WTC11 (cell line): ENCODE measurements around the gene NSMF. TPM values are rescaled to one million over a fixed set of nuclear protein-coding genes. Genes with fewer than 3 reads are reported as not detected.
A peak's percentile ranks its signal among the peaks of the same experiment; 100 is the strongest.

ENCODE experiments used
- ATAC-seq: fragments of 200-7000 bp; cut with Tn5 transposase; 2 replicates; pipeline ENCODE4 v1.10.0; 2021; ENCODE audit warnings: mild to moderate bottlenecking, moderate library complexity
- CTCF ChIA-PET: fragments of 300-600 bp; sonication (Branson Sonifier 250); formaldehyde crosslinking; loops from one replicate; lab custom pipeline; 2021; ENCODE audit warnings: antibody characterized with exemption; lab: Charles Lee
- POLR2A ChIA-PET: fragments of 350-600 bp; sonication (Branson Sonifier 250); formaldehyde crosslinking; loops from one replicate; lab custom pipeline; 2021; ENCODE audit warnings: antibody characterized with exemption; lab: Charles Lee
- DNase-seq: peaks from one replicate; pipeline ENCODE4 v3.0.0; 2021; ENCODE audit warnings: low spot score
- H3K27ac Mint-ChIP-seq: 2 replicates; pipeline ENCODE4 v1.8.0; 2021; ENCODE audit warnings: mixed read lengths
- H3K27me3 Mint-ChIP-seq: 2 replicates; pipeline ENCODE4 v1.8.0; 2021; ENCODE audit warnings: low read depth, mild to moderate bottlenecking, moderate library complexity, mixed read lengths
- H3K36me3 Mint-ChIP-seq: 2 replicates; pipeline ENCODE4 v1.8.0; 2021; ENCODE audit warnings: mixed read lengths
- H3K4me1 Mint-ChIP-seq: 2 replicates; pipeline ENCODE4 v1.8.0; 2022; ENCODE audit warnings: mixed read lengths
- H3K4me3 Mint-ChIP-seq: 2 replicates; pipeline ENCODE4 v1.8.0; 2021; ENCODE audit warnings: mild to moderate bottlenecking, moderate library complexity, mixed read lengths
- H3K9me3 Mint-ChIP-seq: 2 replicates; pipeline ENCODE4 v1.8.0; 2021; ENCODE audit warnings: mixed read lengths
- FOXJ3 ChIP-seq: sonication (generic); formaldehyde crosslinking; IDR thresholded peaks from 2 replicates; pipeline ENCODE4 v1.9.0; 2021; ENCODE audit warnings: missing genetic modification reagents, mild to moderate bottlenecking, borderline replicate concordance
- FOXP1 ChIP-seq: sonication (generic); formaldehyde crosslinking; IDR thresholded peaks from 2 replicates; pipeline ENCODE4 v1.8.0; 2022; ENCODE audit warnings: missing genetic modification reagents, mild to moderate bottlenecking, moderate library complexity, borderline replicate concordance
- GABPB1 ChIP-seq: sonication (generic); formaldehyde crosslinking; IDR thresholded peaks from 2 replicates; pipeline ENCODE4 v1.8.1; 2023; ENCODE audit warnings: mild to moderate bottlenecking, missing genetic modification reagents
- NFYB ChIP-seq: sonication (generic); formaldehyde crosslinking; conservative IDR thresholded peaks from 2 replicates; pipeline ENCODE4 v1.8.0; 2022; ENCODE audit warnings: low read depth, missing genetic modification reagents
- SMAD4 ChIP-seq: sonication (generic); formaldehyde crosslinking; IDR thresholded peaks from 2 replicates; pipeline ENCODE4 v1.8.0; 2022; ENCODE audit warnings: mild to moderate bottlenecking, missing genetic modification reagents
- TEAD4 ChIP-seq: sonication (generic); formaldehyde crosslinking; IDR thresholded peaks from 2 replicates; pipeline ENCODE4 v1.8.0; 2022; ENCODE audit warnings: mild to moderate bottlenecking, missing genetic modification reagents
- ZNF423 ChIP-seq: fragments of 250-450 bp; sonication (Bioruptor Pico); IDR thresholded peaks from 2 replicates; pipeline ENCODE4 v2.1.2; 2022; ENCODE audit warnings: mild to moderate bottlenecking, moderate library complexity
- total RNA-seq: library from RNA; stranded (reverse); gene quantifications from 3 replicates; pipeline ENCODE4 v1.2.3, GENCODE V29; 2021
- TF ChIP-seq, protein P1 (sequence below): fragments of 200-600 bp; IDR thresholded peaks from 2 replicates; pipeline ENCODE4 v1.8.0; 2022; ENCODE audit warnings: antibody characterized with exemption
- TF ChIP-seq, protein P2 (sequence below): fragments of 250-450 bp; sonication (Bioruptor Pico); IDR thresholded peaks from 2 replicates; pipeline ENCODE4 v1.8.0; 2021; ENCODE audit warnings: mild to moderate bottlenecking
- TF ChIP-seq, protein P3 (sequence below): sonication (generic); formaldehyde crosslinking; IDR thresholded peaks from 2 replicates; pipeline ENCODE4 v1.8.1; 2022; ENCODE audit warnings: missing genetic modification reagents, borderline replicate concordance
- TF ChIP-seq, protein P4 (sequence below): sonication (generic); formaldehyde crosslinking; IDR thresholded peaks from 2 replicates; pipeline ENCODE4 v1.8.0; 2023; ENCODE audit warnings: missing genetic modification reagents, mild to moderate bottlenecking, borderline replicate concordance
- TF ChIP-seq, protein P5 (sequence below): sonication (generic); formaldehyde crosslinking; IDR thresholded peaks from 2 replicates; pipeline ENCODE4 v1.8.1; 2022; ENCODE audit warnings: mild to moderate bottlenecking, missing genetic modification reagents, moderate library complexity, borderline replicate concordance
- TF ChIP-seq, protein P6 (sequence below): sonication (generic); formaldehyde crosslinking; IDR thresholded peaks from 2 replicates; pipeline ENCODE4 v1.8.1; 2022; ENCODE audit warnings: mild to moderate bottlenecking, moderate library complexity, missing genetic modification reagents

The NSMF gene
- total RNA-seq, 1 experiment from 2014 or later = 61.9 TPM

DNA sequence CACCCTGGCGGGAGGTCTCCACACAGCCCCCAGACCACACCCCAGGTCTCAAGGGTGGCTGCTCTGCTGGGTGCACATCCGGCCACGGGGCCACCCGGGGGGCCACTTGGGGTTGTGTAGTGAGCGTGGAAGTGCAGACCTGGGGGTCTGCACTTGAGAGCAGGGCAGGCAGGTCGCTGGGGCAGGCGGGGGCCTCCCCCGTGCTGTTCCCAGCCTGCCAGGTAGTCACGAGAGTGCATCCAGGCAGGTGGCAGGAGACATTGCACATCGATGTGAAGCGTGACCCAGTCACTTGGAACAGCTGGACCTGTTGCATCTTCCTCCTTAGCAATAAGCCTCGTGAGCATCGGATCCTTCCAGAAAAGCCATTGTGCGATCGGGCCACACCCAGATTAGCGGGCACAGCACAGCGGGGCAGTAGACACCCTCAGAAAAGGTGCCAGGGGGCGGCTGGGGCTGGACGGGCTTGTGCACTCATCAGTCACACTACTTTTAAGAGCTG, 13.2 kb downstream of the NSMF start:
- CTCF ChIA-PET = interaction anchor here (0.6 to 5.8 kb wide), 7 partner anchors 8 to 159 kb away, joined by 3 to 60 read pairs (median 5); partner anchors contain the start of genes EXD3 and NOXA1
- ATAC-seq = no peak
- POLR2A ChIA-PET = no interaction called here

DNA sequence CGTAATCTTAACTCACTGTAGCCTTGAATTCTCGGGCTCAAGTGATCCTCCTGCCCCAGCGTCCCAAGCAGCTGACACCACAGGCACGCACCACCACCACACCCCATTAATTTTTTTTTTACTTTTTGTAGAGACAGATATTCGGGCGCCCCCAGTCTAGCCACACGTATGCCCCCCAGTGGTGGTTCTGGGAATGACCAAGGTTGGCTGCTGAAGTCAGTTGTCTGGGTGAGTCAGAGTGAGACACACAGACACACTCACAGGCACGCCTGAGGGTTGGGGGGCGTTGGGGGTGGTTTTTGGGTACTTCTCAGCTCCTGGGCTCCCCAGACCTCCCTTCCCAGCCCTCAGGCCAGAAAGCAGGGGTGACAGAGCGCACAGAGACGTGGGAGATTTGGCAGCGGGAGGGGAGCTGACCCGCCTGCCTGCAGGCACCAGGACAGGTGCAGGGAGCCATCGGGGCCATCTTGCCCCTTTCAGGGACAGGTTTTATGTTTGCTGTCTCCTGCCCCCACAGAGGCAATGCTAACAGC, 13.8 kb downstream of the NSMF start:
- DNase-seq = peak; percentile 90
- POLR2A ChIA-PET = no interaction called here
- ATAC-seq = peak; percentile 39
- TF ChIP-seq, protein P1, sequence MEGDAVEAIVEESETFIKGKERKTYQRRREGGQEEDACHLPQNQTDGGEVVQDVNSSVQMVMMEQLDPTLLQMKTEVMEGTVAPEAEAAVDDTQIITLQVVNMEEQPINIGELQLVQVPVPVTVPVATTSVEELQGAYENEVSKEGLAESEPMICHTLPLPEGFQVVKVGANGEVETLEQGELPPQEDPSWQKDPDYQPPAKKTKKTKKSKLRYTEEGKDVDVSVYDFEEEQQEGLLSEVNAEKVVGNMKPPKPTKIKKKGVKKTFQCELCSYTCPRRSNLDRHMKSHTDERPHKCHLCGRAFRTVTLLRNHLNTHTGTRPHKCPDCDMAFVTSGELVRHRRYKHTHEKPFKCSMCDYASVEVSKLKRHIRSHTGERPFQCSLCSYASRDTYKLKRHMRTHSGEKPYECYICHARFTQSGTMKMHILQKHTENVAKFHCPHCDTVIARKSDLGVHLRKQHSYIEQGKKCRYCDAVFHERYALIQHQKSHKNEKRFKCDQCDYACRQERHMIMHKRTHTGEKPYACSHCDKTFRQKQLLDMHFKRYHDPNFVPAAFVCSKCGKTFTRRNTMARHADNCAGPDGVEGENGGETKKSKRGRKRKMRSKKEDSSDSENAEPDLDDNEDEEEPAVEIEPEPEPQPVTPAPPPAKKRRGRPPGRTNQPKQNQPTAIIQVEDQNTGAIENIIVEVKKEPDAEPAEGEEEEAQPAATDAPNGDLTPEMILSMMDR = peak; percentile 71
- no peak for TF ChIP-seq FOXP1 (CRISPR knock-in tag)
- TF ChIP-seq NFYB (CRISPR knock-in tag) = no peak
- no peak for TF ChIP-seq ZNF423 (CRISPR knock-in tag)
- TF ChIP-seq, protein P2, sequence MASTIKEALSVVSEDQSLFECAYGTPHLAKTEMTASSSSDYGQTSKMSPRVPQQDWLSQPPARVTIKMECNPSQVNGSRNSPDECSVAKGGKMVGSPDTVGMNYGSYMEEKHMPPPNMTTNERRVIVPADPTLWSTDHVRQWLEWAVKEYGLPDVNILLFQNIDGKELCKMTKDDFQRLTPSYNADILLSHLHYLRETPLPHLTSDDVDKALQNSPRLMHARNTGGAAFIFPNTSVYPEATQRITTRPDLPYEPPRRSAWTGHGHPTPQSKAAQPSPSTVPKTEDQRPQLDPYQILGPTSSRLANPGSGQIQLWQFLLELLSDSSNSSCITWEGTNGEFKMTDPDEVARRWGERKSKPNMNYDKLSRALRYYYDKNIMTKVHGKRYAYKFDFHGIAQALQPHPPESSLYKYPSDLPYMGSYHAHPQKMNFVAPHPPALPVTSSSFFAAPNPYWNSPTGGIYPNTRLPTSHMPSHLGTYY (CRISPR knock-in tag) = no peak
- TF ChIP-seq, protein P3, sequence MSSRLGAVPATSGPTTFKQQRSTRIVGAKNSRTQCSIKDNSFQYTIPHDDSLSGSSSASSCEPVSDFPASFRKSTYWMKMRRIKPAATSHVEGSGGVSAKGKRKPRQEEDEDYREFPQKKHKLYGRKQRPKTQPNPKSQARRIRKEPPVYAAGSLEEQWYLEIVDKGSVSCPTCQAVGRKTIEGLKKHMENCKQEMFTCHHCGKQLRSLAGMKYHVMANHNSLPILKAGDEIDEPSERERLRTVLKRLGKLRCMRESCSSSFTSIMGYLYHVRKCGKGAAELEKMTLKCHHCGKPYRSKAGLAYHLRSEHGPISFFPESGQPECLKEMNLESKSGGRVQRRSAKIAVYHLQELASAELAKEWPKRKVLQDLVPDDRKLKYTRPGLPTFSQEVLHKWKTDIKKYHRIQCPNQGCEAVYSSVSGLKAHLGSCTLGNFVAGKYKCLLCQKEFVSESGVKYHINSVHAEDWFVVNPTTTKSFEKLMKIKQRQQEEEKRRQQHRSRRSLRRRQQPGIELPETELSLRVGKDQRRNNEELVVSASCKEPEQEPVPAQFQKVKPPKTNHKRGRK (CRISPR knock-in tag) = no peak
- no peak overlapping the region for H3K4me3 Mint-ChIP-seq
- no peak overlapping the region for H3K27ac Mint-ChIP-seq
- no peaks in the 10 kb centered on the region for H3K9me3 Mint-ChIP-seq
- H3K4me1 Mint-ChIP-seq = peaks cover 5% of the 10 kb centered on the region
- CTCF ChIA-PET = interaction anchor here (0.6 to 5.8 kb wide), 8 partner anchors 8 to 158 kb away, joined by 3 to 60 read pairs (median 4); partner anchors contain the start of genes EXD3 and NOXA1
- no peaks in the 10 kb centered on the region; the same call in 1 of the 2 replicates for H3K27me3 Mint-ChIP-seq
- H3K36me3 Mint-ChIP-seq = no peaks in the 10 kb centered on the region

More for the DNA sequence above, 13.2 kb downstream of the NSMF start:
- H3K9me3 Mint-ChIP-seq = no peaks in the 10 kb centered on the region
- H3K27ac Mint-ChIP-seq = no peak overlapping the region
- DNase-seq = no peak
- no peaks in the 10 kb centered on the region; the same call in 1 of the 2 replicates for H3K27me3 Mint-ChIP-seq
- H3K4me3 Mint-ChIP-seq = no peak overlapping the region
- H3K4me1 Mint-ChIP-seq = peaks cover 5% of the 10 kb centered on the region
- TF ChIP-seq SMAD4 = no peak
- no peak for TF ChIP-seq FOXJ3 (CRISPR knock-in tag)
- TF ChIP-seq, protein P4, sequence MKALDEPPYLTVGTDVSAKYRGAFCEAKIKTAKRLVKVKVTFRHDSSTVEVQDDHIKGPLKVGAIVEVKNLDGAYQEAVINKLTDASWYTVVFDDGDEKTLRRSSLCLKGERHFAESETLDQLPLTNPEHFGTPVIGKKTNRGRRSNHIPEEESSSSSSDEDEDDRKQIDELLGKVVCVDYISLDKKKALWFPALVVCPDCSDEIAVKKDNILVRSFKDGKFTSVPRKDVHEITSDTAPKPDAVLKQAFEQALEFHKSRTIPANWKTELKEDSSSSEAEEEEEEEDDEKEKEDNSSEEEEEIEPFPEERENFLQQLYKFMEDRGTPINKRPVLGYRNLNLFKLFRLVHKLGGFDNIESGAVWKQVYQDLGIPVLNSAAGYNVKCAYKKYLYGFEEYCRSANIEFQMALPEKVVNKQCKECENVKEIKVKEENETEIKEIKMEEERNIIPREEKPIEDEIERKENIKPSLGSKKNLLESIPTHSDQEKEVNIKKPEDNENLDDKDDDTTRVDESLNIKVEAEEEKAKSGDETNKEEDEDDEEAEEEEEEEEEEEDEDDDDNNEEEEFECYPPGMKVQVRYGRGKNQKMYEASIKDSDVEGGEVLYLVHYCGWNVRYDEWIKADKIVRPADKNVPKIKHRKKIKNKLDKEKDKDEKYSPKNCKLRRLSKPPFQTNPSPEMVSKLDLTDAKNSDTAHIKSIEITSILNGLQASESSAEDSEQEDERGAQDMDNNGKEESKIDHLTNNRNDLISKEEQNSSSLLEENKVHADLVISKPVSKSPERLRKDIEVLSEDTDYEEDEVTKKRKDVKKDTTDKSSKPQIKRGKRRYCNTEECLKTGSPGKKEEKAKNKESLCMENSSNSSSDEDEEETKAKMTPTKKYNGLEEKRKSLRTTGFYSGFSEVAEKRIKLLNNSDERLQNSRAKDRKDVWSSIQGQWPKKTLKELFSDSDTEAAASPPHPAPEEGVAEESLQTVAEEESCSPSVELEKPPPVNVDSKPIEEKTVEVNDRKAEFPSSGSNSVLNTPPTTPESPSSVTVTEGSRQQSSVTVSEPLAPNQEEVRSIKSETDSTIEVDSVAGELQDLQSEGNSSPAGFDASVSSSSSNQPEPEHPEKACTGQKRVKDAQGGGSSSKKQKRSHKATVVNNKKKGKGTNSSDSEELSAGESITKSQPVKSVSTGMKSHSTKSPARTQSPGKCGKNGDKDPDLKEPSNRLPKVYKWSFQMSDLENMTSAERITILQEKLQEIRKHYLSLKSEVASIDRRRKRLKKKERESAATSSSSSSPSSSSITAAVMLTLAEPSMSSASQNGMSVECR (CRISPR knock-in tag) = no peak
- TF ChIP-seq TEAD4 (CRISPR knock-in tag) = no peak
- TF ChIP-seq, protein P5, sequence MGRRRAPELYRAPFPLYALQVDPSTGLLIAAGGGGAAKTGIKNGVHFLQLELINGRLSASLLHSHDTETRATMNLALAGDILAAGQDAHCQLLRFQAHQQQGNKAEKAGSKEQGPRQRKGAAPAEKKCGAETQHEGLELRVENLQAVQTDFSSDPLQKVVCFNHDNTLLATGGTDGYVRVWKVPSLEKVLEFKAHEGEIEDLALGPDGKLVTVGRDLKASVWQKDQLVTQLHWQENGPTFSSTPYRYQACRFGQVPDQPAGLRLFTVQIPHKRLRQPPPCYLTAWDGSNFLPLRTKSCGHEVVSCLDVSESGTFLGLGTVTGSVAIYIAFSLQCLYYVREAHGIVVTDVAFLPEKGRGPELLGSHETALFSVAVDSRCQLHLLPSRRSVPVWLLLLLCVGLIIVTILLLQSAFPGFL (CRISPR knock-in tag) = no peak
- no peak for TF ChIP-seq GABPB1 (CRISPR knock-in tag)
- TF ChIP-seq, protein P6, sequence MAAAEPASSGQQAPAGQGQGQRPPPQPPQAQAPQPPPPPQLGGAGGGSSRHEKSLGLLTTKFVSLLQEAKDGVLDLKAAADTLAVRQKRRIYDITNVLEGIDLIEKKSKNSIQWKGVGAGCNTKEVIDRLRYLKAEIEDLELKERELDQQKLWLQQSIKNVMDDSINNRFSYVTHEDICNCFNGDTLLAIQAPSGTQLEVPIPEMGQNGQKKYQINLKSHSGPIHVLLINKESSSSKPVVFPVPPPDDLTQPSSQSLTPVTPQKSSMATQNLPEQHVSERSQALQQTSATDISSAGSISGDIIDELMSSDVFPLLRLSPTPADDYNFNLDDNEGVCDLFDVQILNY (CRISPR knock-in tag) = no peak
- no peaks in the 10 kb centered on the region for H3K36me3 Mint-ChIP-seq
